SU-DHL-6 (cell line): Measurements from ENCODE around the gene KASH5.

Experiments
- EZH2phosphoT487 ChIP-seq: fragments of 200-600 bp; sonication (generic), shearing (Covaris generic); conservative IDR thresholded peaks from 2 replicates; pipeline ENCODE4 v1.6.1; 2018; ENCODE audit warnings: mild to moderate bottlenecking, antibody characterized with exemption, low read length, moderate library complexity, mixed read lengths
- TF ChIP-seq, protein P1 (sequence below): fragments of 200-600 bp; sonication (generic); IDR thresholded peaks from one replicate; pipeline ENCODE4 v1.5.1; 2017; ENCODE audit warnings: antibody characterized with exemption, mild to moderate bottlenecking, low read length, moderate library complexity; ENCODE audit not compliant: insufficient read depth, poor library complexity, severe bottlenecking

DNA sequence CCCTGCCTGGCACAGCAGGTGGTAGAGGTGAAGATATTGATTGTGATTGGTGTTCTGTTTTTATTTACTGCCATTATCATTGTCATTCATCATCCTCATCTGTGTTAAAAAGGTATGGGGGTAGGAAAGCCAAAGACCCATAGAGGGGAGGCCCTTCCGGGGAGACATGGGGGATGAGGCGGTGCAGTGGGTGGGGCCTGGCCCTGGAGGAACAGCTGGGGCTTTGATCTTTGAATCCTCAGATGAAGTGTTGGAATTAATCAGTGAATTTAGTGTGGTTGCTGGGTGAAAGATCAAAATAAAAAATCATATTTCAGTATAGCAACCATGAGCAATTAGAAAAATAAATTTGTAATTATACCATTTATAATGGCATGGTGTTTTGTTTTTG, 27.8 kb downstream of the KASH5 start:
- TF ChIP-seq, protein P1, sequence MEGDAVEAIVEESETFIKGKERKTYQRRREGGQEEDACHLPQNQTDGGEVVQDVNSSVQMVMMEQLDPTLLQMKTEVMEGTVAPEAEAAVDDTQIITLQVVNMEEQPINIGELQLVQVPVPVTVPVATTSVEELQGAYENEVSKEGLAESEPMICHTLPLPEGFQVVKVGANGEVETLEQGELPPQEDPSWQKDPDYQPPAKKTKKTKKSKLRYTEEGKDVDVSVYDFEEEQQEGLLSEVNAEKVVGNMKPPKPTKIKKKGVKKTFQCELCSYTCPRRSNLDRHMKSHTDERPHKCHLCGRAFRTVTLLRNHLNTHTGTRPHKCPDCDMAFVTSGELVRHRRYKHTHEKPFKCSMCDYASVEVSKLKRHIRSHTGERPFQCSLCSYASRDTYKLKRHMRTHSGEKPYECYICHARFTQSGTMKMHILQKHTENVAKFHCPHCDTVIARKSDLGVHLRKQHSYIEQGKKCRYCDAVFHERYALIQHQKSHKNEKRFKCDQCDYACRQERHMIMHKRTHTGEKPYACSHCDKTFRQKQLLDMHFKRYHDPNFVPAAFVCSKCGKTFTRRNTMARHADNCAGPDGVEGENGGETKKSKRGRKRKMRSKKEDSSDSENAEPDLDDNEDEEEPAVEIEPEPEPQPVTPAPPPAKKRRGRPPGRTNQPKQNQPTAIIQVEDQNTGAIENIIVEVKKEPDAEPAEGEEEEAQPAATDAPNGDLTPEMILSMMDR = no peak
- TF ChIP-seq EZH2phosphoT487 = no peak
